GM10266 (cell line): ENCODE results near the gene PRDM16.

Source experiments
- DNase-seq: peaks from one replicate; pipeline ENCODE4 v3.0.0; 2012; ENCODE audit errors: extremely low spot score
- TF ChIP-seq, protein P1 (sequence below): IDR thresholded peaks from 2 replicates; pipeline ENCODE4 v1.5.1; 2012; ENCODE audit warnings: mild to moderate bottlenecking, low read depth; ENCODE audit not compliant: control insufficient read depth, insufficient read depth; ENCODE audit errors: missing control alignments

PRDM16 gene

DNA sequence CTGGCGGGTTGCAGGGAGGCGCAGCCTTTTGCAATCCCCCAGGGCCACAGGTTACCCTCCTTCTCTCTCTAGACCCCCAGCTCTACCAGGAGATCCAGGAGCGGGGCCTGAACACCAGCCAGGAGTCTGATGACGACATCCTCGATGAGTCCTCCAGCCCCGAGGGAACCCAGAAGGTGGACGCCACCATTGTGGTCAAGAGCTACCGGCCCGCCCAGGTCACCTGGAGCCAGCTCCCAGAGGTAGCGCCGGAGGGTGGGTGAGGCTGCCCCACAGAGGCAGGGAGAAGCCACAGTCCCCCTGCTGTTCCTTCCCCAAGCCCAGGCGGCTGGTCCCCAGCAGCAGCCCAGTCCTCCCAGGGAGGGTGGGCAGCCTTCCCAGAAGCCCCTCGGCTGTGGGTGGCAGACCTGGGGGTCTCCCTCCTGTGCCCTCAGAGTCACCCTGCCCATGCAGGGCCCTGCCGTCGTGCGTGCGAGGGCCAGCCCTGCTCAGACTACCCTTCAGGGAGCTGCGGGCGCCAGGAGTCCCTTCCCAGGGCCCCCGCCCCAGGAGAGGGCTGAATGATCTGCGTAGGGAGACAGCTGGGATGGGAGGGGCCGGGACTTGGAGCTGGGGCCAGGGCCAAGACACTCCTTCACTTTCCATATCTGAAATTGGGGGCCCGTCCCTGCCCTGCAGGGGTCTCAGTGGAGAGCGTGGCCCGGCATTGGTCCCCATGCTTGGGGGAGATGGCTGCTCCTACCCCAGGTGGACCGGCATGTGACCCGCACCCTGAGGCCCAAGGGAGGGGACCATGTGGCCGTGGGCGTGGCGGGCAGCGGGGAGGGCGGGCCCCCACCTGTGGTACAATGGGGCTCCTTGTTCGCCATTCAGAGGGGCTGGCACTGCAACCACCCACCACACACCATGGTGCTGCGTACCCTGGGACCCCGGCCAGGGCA lies 398.4 kb downstream of the PRDM16 start:
- TF ChIP-seq, protein P1, sequence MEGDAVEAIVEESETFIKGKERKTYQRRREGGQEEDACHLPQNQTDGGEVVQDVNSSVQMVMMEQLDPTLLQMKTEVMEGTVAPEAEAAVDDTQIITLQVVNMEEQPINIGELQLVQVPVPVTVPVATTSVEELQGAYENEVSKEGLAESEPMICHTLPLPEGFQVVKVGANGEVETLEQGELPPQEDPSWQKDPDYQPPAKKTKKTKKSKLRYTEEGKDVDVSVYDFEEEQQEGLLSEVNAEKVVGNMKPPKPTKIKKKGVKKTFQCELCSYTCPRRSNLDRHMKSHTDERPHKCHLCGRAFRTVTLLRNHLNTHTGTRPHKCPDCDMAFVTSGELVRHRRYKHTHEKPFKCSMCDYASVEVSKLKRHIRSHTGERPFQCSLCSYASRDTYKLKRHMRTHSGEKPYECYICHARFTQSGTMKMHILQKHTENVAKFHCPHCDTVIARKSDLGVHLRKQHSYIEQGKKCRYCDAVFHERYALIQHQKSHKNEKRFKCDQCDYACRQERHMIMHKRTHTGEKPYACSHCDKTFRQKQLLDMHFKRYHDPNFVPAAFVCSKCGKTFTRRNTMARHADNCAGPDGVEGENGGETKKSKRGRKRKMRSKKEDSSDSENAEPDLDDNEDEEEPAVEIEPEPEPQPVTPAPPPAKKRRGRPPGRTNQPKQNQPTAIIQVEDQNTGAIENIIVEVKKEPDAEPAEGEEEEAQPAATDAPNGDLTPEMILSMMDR = no peak
- DNase-seq = no peak

DNA sequence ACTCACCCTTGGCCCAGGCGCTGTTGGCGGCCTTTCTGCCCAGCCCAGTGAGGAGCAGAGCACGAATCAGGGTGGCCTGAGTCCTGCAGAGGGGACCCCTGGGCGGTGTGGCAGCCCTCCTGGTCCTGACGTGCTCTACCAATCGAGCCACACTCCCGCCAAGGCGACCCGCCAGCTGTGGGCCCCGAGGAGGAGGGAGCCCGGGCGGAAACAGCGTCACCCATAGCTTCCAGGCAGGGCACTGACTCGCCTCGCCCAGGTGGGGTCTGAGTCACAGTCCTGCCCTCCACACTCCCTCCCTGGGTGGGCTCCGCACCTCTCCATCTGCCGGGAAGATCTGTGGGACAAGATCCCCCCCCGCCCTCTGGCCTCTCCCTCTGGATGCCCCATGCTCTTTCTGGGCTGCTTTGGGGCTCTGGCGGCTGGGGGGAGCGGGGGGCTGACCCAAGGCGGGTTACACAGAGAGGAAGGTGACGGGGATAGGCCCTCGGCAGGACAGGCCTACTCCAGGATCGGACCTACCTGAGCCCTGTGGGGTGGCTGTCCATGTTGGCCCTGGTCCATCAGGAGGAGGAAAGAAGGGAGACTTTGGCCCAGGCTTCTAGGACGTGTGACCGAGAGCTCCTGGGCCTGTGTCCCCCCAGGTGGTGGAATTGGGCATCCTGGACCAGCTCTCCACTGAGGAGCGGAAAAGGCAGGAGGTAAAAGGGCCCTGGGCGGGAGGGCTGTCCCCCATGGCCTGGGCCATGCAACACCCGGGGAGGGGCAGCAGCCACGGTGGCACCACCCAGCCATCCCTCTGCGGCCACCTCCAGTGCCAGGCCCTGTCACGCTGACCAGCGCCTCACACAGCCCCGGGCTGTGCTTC lies 399.5 kb downstream of the PRDM16 start:
- TF ChIP-seq, protein P1 = no peak
- DNase-seq = no peak

DNA sequence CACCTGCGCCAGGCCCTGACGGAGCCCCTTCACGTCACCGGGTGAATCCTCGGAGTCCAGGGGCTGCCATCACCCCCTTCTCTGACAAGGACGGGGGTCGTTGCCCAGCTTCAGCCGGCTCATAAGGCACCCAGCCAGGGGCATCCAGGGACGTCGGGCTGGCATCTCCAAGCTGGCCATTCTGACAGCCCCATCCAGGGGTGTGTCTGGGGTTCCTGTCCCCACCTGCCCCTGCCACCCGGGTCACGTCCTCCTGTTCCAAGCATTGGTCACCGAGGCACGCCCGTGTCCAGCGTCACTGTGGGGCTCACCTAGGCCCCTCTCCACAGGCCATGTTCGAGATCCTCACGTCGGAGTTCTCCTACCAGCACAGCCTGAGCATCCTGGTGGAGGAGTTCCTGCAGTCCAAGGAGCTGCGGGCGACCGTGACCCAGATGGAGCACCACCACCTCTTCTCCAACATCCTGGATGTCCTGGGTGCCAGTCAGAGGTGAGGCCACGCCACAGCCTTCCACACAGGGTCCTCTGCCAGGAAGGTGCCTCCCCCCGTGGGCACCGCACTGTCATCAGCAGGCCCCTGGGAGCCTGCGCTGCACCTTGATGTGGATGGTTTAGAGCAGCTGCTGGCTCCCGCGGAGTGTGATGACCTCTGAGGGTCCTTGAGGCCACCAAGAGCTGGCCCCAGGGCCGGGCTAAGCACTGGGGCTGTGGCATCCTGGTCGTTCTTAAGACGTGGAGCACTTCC lies 400.3 kb downstream of the PRDM16 start:
- TF ChIP-seq, protein P1 = no peak
- DNase-seq = no peak

DNA sequence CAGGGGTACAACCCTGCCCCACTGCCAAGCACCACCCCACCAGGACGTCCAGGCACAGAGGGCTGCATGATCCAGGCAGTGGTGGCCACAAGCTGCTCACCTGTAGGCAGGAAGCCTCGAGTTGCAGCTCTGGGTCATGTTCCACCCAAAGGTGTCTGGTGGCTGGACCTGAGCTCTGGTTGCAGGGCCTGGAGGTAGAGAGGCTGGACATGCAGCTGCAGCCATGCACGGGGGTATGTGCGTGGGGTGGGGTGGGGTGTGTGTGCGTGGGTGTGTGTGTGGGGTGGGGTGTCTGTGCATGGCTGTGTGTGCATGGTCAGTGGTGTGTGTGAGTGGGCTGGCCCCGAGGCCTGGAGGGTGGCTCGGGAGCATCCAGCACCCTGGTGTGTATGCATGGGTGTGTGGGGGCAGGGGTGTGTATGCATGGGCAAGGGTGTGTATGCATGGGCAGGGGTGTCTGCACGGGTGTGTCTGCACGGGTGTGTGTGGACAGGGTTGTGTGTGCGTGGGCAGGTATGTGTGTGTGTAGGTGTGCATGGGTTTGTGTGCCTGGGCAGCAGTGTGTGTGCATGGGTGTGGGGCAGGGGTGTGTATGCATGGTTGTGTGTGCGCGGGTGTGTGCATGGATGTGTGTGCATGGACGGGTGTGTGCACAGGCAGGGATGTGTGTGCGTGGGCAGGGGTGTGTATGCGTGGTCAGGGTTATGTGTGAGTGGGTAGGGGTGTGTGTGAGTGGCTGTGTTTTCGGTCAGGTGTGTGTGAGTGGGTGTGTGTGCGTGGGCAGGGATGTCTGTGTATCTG lies 401.0 kb downstream of the PRDM16 start:
- TF ChIP-seq, protein P1 = no peak
- DNase-seq = no peak

DNA sequence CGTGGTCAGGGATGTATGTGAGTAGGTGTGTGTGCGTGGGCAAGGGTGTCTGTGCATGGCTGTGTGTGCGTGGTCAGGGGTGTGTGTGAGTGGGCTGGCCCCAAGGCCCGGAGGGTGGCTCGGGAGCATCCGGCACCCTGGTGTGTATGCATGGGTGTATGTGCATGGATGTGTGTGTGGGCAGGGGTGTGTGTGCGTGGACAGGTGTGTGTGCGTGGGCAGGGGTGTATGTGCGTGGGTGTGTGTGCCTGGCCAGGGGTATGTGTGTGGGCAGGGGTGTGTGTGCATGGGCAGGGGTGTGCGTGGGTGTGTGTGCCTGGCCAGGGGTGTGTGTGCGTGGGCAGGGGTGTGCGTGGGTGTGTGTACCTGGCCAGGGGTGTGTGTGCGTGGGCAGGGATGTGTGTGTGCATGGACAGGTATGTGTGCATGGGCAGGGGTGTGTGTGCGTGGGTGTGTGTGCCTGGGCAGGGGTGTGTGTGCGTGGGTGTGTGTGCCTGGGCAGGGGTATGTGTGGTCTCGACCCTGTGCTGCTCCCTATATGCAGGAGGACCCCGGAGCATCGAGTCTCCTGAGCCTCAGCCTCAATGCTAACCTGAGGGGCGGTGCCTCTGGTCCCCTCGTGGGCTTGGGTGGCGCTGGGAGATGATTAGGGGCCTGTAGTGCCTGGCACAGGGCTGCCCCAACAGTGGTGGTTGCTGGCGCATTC lies 401.8 kb downstream of the PRDM16 start:
- no peak for DNase-seq
- TF ChIP-seq, protein P1 = no peak
